NCI-H1694 treated with DMSO at 0.1 percent for 48 hours (cell line): Measurements from ENCODE around the gene PSMD13.
"Not testable (repeated sequence)": the region's sequence is repeated elsewhere in the genome, so short reads cannot be mapped to it uniquely, and the experiment has no call there.

Experiments used
- DNase-seq: peaks from one replicate; lab custom pipeline; 2025; lab: John Stamatoyannopoulos, UW

Gene PSMD13

DNA sequence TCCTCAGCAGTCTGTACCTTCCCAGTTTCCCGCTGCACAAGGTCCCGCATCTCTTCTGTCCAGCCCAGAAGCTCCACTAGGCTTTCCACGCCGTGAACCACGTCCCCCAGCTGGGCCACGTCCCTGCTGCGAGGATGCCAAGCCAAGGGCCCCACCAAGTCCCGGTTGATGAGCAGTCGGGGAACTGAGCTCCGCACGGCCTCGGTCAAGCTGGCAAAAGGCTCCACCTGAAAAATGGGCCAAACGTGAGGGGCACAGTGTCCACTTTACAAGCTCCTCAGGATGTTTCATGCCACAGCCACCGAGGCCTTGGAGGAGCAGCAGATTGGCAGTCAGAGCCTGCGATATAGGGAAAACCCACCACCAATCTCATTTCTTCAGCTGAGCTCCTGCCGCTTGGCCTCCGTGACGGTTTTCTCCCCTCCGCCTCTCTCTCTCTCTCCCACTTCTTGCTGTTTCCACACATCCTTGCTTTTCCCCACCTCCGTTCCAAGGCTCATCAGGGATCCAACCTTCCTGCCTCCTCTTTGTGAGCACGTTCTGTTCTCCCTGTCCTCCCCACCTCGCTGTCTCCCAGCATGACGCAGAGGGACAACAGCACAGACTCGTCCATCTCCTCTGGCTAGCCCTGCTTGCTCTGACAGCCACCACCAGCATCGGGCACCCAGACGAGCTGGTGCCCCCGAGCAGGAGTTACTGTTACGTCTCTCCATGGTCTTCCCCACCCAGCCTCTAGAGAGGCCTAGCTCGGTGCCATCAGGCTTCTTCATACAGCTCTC is 17.8 kb upstream of the PSMD13 start:
- no peak for DNase-seq

DNA sequence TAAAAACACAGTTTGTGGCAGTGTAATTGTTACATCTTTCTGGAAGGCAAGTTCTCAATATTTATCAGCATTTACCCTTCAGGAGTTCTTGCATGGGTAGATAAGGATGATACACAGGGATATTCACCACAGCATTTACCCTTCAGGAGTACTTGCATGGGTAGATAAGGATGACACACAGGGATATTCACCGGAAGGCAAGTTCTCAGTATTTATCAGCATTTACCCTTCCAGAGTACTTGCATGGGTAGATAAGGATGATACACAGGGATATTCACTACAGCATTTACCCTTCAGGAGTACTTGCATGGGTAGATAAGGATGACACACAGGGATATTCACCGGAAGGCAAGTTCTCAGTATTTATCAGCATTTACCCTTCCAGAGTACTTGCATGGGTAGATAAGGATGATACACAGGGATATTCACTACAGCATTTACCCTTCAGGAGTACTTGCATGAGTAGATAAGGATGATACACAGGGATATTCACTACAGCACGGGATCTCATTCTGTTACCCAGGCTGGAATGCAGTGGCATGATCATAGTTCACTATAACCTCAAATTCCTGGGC is 16.0 kb upstream of the PSMD13 start:
- DNase-seq, result not testable (repeated sequence)

DNA sequence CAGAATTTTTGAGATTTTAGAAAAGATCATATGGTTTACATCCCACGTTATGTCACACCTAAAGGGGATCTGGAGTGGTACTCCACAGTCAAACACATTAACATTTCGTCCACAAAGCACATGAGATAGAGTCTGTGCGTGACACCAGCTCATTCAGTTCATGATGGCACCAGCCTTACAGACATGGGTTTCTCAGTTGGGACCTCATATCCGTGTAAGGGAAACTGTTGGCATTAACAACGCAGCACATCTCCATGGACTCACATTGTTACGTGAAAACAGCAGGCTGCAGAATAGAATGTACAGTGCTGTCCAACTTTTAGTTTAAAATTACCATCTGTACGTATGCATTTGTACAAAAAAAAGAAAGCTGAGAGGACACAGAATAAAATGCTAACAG is 15.2 kb upstream of the PSMD13 start:
- no peak for DNase-seq

DNA sequence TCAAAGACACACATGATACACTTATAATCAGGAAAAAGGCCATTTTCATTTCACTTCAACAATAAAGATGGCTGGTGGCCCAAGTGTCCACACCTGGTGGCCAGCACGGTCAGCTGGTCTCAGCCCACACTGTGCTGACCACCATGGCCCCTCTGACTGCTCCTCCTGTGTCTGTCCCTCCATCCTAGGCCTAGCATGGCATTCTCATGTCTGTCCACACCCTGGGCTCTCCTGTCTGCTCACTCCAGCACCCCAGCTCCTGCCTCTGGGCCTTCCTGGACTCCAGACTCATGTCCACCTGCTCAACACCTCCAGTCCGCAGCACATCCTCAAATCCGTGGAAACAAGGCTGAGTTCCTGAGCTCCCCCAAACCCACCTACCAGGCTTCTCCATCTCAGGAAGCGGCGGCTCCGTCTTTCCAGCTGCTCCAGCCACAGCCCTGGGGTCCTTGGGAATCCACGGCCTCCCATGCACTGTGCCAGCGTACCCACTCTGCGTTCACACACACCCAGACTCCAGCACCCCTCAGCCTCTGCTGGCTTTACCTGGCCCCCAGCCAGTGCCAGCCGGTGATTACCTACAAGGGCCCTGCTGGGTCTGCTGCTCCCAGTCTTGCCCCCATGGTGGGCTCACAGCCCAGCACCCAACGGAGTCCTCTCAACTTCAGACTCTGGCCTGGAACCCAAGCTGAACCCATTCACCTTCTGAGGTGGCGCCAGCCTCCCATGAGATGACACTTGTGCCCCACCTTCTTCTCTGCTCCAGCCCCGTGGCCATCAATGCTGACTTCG is 14.6 kb upstream of the PSMD13 start:
- no peak for DNase-seq

DNA sequence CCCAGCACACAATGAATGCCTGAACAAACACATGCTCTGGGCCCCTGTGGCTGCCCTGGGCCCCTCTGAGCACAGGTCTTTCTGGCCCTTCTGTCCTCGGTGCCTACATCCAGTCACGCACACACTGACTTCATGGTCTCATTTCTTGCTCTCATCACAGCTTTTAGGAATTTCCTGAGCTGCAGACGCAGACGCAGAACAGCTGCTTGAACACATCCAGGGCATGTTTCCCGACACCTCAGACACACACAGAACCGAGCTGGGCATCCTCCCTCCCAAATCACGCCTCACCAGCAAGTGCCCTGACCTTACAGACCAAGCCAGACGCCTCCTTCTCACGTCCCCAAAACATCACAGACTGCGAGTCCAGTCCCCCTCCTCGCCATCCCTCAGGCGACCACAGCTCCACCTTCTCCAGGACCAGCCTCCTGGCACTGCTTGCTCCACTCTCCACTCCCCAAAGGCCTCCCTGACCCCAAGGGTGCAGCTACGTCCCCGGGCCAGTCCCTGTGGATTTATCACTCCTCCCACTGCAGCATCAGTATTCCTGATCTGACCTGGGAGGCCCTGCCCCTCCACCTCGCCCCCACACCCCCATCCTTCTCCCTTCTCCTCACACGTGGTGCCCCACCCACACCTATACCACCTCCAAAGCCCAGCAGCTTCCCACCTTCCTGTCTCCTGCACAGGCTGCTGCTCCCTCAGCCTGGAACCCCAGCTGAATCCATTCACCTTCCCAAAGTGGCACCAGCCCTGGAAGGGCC is 13.6 kb upstream of the PSMD13 start:
- no peak for DNase-seq

DNA sequence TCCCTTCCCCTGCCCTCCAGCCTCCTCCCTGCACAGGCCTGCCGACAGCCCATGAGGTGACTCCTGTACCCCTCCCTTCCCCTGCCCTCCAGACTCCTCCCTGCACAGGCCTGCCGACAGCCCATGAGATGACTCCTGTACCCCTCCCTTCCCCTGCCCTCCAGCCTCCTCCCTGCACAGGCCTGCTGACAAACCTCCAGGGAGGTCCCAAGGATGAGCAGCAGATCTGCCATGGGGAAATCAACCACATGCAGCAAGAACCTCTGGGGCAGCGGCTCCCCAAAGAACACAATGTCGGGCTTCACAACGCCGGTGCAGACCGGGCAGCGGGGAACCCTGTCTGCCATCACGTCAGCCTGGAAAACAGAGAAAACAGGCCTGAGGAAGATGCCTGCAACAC is 12.9 kb upstream of the PSMD13 start:
- DNase-seq, result no peak

DNA sequence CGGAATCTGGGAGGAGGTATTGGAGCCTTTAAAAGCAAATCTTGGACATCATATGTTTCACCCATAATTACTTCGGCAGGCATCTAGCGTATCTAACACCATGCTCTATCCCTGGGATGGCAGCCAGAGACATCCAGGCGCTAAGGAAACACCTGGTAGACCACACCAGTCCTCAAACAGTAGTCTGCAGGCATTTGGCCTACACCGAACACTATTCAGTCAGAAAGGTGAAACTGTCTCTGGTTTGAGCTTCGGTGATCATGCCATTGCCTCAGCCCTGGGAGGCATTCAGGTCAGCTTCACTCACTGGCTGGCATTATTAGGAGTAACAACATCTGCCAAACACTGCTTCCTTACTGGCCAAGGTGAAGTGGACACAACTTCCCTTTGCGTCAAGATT is 12.4 kb upstream of the PSMD13 start:
- no peak for DNase-seq

DNA sequence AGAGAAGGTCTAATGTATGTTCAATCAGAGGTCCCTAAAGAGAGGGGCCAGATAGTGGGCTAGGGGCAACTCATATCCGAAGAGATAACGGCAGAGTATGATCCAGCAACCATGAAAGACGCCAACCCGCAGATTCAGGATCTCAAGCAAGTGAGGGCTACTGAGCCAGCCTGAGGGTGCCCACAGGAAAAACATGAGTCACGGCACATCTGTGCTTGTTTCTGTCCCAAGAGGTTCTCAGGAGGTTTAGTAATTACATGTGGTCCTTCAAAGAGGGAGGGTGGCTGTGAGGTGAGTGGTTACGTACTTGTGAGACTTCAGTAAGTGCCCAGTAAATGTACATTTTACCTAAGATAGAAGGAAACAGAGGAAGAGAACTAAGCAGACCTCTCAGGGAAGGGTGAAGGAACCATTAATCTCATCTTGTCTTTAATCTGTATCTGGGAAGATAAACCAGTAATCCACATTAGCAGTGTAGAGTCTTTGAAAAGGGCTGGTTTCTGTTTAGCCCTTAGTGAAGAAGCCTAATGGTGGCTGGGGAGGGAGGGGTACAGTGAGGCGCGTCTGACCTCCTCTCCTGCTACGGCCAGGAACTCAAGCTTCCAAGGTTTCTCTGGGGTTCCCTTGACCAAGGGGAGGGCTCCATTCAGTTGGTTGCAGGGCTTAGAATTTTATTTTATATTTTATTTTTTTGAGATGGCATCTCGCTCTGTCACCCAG is 10.9 kb upstream of the PSMD13 start:
- DNase-seq, result no peak

DNA sequence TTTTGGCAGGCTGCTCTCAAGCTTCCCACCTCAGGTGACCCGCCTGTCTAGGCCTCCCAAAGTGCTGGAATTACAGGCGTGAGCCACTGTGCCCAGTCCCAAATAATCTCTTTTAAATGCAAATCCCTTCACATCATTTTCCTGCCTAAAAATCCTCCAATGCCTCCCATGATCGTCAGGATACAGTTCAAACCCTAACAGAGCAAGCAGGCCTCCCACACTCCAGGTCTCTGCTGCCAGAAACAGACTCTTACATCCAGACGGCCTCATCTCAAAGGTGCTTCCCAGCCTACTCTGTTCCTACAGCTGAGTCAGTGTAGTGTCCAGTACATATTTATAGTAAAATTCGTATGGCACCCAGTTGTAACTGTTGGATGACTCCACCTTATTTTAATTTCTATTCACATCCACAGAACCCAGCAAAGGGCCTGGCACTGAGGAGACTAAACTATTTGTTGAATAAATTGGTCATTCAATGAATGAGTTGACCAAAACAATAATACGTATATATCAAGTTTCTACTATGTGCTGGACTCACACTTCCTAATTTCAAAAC is 8.9 kb upstream of the PSMD13 start:
- no peak for DNase-seq

DNA sequence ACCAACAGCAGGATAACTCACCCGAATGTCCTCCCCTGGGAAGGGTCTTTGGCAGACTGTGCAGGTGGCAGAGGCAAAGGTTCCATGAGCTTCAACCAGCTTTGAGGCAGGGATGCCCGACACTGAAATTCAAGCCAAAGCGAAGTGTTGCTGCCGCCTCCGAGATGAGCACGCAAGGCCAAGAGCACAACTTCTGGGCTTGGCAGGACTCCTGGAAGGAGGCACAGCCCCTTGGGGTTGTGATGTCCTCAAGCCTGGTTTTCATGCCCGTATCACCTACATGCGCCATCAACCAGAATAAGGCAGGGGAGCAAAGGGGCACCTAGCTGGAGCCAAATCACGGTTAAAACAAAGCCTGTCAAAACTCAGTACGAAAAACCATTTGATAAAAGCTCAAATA is 6.3 kb upstream of the PSMD13 start:
- no peak for DNase-seq

DNA sequence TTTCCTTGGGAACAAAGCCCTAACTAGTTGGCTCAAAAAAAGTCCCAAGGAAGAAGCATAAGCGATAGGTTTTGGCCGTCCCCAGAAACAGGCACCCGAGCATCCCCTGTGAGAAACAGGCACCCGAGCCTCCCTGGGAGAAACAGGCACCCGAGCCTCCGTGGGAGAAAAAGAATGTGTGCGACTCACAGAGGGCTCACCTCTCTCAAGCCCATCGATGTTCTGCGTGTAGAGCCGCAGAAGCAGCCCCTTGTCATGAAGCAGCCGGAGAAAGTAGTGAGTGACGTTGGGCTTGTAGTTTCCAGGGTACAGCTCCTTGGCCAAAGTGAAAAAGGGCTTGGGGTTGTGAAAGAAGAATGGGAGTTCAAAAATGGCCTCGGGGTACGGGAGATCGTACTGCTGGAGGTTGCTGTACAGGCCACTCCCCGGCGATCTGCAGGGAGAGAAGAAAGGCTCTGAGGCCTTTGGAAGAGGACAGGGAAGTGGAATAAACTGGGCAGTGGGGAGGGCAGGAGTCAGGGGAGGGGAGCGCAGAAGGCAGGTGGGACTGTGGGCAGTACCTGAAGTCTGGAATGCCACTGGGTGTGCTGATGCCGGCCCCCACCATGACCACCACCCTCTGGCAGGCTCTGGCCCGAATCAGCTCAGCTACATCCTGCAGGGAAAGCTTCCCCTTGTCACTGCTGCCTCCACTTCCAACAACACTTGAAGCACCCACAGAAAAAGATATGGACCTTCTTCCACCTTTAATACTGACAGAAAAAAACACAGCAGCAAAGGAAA is 3.8 kb upstream of the PSMD13 start:
- no peak for DNase-seq

DNA sequence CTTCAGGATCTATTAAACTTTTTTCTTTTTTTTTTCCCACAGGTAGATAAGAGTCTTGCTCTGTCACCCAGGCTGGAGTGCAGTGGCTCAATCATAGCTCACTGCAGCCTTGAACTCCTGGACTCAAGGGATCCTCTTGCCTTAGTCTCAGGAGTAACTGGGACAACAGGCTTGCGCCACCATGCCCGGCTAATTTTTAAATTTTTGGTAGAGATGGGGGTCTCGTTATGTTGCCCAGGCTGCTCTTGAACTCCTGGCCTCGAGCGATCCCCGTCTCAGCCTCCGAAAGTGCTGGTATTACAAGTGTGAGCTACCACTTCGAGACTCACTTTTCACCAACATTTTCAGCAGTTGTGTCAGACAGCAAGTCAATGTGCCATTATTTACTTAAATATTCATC is 1.6 kb upstream of the PSMD13 start:
- no peak for DNase-seq

DNA sequence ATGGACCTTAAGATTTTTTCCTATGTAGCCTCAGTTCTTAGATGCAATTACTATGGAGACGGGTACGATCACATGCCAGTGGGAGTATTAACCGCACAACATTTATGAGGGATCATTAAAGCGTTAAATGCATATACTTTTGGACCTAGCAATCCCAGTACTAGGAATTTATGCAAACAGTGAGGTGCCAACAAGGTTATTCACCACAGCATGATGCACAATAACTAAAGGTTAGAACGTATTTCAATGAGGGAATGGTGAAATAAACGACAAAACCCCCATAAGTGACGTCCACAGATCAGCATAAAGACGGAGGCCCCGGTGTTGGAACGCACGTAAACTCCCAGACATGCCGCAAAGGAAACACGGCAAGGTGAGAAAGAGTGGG is 1.2 kb upstream of the PSMD13 start:
- no peak for DNase-seq

DNA sequence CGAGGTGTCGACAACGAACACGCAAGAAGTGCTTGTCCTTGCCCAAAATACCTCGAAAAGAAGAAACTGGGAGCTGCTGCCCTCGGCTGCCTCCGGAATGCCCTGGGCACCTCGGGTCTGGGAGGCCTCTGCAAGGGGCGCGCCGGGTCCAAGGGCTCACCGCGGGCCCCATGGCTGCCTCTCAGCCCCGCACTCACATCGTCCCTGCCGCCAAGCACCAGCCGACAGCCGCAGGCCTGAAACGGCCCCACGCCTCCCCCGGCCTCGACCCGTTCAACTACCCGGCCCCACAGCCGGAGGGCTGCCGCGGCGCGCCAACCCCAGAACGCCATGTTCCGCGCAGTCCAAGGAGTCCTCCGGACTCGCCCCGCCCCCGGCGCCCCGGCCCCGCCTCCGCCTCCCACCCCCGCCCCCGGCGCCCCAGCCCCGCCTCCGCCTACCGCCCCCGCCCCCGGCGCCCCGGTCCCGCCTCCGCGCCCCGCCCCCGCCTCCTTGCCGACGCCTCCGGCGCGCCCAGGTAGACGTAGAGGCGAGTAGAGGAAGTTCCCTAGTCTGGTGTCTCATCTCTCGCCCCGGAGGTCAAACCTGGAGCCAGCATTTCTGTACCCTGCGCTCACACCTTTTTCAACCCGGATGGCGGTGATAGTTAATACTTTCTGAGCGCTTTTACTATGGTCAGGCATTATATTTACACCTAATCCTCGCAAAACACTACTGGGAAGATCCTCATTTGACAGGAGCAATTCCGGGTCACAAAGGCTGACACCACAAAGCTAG is 591 bp upstream of the PSMD13 start, which contains the start of gene SIRT3:
SIRT3 (minus strand) TSS at position 346 of the 777 bp plus-strand sequence; CDS start at position 332, 14 bp downstream.
- DNase-seq, result peak; percentile 40

DNA sequence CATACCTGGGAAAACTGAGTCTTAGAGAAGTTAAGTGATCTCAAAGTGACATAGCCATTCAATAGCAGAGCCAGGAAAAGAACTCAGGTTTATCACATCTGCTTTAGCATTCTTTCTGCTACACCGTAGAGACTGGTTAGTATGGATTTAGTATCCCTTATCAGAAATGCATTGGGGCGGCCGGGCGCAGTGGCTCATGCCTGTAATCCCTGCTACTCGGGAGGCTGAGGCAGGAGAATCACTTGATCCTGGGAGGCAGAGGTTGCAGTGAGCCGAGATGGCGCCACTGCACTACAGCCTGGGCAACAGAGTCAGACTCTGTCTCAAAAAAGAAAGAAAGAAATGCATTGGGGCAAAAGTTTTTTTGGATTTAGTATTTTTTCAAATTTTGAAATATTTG is 1.6 kb downstream of the PSMD13 start:
- DNase-seq, result not testable (repeated sequence)

DNA sequence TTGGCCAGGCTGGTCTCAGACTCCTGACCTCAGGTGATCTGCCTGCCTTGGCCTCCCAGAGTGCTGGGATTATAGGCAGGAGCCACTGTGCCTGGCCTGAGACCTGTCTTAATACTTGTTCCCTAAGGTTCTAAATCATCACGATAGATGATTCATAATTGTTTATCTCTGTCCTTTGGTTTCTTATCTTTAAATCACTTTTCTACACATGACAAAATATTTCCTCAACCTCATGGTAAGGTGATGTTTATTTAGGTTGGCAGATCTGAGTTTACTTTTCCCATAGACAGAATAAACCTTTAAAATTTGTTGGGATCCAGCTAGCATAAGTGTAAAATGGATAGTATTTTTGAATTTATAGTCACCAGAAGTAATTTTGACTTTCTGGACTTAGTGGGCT is 3.5 kb downstream of the PSMD13 start:
- DNase-seq, result no peak

DNA sequence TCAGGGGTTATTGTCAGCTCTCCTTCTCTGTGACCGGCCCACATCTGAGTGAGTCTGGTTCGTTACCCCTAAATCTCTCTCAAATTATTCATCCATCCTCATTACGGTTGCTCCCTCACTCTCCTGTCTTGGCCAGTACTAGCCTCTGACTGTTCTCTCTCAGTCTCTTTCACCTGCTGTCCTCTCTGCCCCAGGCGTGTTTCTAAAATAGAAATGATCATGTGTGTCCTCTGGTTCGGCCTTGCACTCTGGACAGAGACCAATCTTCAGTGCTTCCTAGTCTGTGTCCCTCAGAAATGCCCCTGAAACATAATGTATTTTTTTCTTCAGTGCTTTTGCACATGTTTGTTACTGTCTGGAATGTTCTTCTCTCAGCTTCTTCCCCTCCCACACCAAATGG is 4.9 kb downstream of the PSMD13 start:
- DNase-seq, result no peak

DNA sequence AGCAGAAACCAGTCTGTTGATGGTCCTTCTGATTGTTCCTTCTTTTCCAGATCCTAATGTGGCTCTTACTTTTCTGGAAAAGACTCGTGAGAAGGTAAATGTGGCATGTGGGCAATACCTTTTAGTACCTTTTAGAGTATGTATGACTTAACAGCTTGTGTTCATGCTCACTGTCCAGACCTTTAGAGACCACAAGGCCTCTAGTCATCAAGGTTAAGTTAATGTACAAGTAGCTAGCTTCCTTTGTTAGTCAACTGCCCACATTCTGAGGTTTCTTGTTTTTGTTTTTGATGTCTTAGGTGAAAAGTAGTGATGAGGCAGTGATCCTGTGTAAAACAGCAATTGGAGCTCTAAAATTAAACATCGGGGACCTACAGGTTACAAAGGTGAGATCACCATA is 7.6 kb downstream of the PSMD13 start:
- DNase-seq, result no peak

DNA sequence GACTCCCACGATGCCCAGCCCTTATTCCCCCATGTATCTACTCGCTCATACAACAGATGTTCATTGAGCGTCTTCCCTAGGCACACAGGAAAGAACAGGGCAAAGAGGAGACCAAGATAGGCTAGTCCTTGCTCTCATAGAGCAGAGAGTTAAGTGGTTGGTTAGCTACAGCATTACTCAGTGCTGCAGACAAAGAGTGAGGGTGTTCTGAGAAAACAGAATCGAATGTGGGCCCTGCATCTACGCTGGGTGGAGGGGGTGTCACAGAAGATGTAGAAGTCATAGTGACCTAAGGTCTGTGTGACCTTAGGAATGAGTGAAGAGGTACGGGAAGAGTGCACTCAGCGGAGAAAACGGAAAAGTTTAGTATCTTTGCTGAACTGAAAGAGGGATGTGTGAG is 12.3 kb downstream of the PSMD13 start:
- no peak for DNase-seq

DNA sequence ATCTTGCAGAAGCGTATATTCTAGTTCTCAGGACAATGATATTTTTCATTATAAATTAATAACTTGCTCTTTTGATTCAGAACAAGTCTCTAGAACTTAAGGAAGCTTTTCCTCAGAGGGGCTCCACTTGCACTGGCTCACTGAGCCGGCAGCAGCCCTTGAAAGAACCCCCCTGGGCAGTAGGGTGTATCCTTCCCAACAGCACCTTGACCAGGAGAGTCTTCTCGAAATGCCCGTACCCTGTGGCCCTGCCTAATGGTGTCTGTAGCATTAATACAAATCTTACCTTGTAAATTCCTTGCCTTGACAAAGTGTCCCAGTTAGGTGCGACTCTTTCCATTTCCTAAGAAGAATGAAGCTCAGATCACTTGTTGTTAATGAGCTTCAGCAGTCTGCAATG is 13.5 kb downstream of the PSMD13 start:
- DNase-seq, result no peak
